Tongue (tissue), 2 donors: ENCODE results near the gene CDK14. TPM values are rescaled to one million over a fixed set of nuclear protein-coding genes. Genes with fewer than 3 reads are reported as not detected.
"Not testable (repeated sequence)": the region's sequence is repeated elsewhere in the genome, so short reads cannot be mapped to it uniquely, and the experiment has no call there.

ENCODE experiments used
- DNase-seq: peaks from one replicate; pipeline ENCODE4 v3.0.0-alpha.2; 2015
- total RNA-seq: library from RNA; depleted of rRNA; stranded (reverse); fragments of >200 nt; gene quantifications from one replicate; pipeline ENCODE4 v1.2.3, GENCODE V29; 2014

Gene CDK14
- total RNA-seq, 1 donor from 2014 or later: 29.3 TPM

DNA sequence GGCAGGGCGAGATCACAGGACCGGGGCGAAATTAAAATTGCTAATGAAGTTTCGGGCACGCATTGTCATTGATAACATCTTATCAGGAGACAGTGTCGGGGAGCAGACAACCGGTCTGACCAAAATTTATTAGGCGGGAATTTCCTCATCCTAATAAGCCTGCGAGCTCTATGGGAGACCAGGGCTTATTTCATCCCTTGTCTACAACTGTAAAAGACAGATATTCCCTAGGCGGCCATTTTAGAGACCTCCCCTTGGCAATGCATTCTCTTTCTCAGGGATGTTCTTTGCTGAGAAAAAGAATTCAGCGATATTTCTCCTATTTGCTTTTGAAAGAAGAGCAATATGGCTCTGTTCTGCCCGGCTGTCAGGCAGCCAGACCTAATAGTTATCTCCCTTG is 198.1 kb downstream of the CDK14 start:
- DNase-seq: not testable (repeated sequence)

DNA sequence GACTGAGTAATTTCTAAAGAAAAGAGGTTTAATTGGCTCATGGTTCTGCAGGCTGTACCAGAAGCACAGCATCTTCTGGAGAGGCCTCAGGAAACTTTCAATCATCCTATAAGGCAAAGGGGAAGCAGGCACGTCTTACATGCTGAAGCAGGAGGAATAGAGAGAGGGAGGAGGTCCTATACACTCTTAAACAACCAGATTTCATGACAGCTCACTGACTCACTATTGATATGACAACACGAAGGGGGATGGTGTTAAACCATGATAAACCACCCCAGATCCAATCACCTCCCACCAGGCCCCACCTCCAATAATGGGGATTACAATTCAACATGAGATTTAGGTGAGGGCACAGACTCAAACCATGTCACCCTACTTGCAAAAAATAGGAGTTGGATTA is 201.5 kb downstream of the CDK14 start:
- DNase-seq: no peak

DNA sequence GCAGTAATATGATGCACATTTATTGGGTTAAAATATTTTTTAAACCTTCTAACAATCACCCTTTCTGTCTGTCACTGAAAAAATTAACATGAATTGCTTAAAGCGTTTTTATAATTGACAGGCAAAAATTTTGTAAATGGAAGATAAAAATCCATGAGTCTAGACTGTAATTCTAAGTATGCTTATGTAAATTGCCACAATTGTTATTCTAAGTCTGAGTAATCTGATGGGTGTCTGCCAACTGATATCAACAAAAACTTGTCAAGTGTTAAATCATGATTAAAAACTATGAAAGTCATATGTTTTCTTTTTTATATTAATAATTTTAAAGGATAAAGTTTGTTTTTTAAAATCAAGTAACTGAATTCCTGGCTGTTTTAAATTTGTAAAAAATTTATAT is 208.2 kb downstream of the CDK14 start:
- DNase-seq: no peak

DNA sequence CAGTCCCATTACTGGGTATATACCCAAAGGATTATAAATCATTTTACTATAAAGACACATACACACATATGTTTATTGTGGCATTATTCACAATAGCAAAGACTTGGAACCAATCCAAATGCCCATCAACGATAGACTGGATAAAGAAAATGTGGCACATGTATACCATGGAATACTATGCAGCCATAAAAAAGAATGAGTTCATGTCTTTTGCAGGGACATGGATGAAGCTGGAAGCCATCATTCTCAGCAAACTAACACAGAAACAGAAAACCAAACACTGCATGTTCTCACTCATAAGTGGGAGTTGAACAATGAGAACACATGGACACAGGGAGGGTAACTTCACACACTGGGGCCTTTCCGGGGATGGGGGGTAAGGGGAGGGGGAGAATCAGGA is 219.4 kb downstream of the CDK14 start:
- DNase-seq: not testable (repeated sequence)

DNA sequence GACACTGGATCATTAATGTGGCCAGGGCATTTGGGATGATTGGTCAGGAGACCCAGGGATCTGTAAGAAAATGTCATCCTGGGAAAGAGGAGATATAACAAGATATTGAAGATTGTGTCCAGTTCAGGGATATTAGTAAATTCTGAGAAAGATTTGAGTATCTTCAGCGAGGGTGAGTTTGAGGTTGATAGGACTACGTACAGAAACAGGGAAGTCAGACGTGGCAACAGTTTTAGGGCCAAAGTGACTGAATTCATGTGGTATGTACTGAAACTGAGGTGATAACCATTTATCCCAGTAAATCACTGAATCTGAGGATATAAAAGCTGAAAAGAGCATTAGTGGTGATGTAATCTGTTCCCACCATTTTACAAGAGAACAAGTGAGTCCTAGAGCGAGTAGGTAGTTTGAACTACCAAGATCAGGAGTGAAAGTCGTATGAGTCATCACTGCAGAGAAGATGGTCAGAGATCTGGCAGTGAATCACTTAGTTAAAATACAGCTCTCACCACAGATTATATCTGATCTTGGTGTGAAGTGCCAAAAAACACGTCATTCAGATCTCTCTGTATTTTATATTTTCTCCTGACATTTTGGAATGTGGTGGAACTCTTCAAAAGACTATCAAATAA is 220.5 kb downstream of the CDK14 start:
- peak; percentile 16 for DNase-seq

DNA sequence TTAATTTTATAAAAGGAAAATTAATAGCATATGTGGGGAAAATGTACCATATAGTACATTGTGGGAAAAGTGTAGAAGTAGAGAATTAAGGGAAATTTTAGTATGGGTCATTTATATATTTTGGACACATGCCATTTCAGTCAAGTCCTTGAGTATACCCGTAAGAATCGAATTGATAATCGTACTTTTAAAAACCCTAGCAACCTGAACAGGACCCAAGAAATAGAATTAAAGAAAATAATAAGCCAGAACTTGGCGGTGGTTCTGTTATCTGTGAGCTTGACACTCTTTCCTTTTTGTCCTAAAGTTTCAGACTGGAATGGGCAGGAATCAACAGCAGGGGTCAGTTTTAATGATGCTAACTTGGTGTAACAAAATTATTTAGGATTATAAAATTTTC is 221.0 kb downstream of the CDK14 start:
- DNase-seq: no peak

DNA sequence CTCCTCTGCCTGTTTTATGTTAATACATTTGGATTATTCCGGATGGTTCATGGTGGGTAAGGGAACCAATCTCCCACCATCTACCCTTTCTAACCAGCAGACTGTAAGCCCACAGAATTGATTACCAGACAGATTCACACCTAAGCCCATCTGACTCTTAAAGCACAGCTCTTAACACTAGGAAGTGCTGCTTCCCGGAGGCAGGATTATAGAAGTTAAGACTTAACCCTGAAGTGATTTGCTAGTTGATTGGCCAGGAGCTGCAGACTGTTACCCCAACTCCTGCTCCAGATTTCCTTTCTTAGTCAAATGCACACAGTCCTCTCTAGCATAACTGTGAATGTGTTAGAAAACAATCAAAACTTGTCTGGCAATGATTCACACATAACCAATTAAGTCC is 221.7 kb downstream of the CDK14 start:
- DNase-seq: no peak

DNA sequence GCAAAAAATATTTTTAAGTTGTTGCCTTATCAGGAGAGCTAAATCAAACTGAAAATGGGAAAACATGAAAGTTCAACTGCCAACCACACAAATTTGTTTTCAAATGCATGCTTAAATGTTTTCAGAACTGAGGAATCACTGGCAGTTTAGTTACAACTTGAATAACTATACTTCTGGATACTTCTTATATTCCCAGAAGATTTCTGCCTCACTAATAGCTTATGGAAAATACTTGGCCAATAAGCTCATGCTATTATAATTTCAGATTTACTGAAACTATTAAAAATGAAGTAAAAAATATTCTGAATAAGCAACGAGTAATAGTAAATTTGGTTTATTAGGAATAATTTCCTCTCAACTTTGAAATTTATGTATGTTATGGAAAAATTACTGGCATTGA is 222.2 kb downstream of the CDK14 start:
- no peak for DNase-seq

DNA sequence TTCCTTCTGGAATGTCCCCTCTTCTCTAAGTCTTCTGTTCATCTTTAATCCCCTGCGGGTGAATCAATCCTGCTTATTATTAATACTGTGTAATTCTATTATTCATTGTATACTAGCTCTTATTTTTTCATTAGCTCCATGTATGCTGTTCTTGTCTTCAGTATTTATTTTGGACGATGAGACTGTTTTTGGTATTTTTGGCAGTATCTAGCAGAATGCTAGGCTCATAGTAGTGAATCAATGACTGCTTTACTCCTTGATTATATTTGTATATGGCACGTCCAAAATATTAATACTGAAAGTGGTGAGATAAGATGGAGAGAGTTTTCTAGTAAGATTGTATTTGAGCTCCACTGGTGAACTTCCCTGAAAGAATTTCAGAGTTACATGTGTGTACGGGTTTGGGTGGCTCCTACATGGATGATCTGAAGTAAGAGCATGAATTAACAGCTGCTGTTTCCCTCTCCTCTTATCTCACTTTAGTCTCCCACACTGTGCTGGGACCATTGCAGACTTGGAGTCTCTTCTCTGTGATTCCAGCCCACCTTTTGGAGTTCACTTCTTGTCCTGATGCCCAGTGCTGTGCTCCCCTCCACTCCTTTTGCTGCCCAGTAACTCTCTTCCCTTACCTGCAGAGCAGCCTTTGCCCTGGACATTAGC is 226.0 kb downstream of the CDK14 start:
- no peak for DNase-seq

DNA sequence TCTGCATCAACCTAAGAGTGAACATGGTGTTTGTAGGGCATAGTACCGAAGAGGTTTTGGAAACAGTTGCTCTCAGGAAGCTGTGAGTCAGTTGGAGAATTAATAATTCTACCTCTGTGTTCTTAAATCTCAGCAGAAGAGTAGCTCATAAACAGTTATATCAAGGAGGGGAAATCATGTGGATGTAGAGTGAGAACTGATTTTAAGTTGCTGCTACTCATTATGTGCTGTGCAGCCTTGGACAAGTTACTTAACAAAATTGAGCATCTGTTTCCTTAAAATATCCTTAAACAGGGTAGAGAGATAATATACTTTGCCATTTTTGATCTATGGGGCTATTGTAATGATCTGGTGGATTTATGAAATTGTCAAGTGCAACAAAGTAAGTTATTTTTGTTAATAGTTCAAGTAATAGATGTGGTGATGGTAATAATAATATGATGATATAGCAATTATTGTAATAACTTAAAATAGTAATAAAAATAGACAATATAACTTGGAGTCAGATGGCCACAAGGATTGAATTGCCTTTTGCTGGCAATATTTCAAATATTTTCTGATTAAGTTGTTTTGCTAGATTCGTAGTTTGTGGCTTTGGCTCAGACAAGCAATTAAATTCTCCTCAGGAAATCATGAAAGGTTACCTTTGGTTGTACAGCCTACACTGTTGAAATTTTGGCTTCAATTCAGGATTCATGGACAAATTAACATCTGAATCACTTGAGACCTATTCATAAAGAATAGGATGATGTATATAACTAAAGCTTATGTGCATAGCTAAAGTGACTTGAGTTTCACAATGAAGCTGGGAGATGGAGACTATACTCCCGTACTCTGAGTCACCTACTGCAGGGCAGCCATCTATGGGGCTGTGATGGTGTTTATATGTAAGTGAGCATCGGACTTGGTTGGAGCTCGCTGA is 228.5 kb downstream of the CDK14 start:
- DNase-seq: no peak

DNA sequence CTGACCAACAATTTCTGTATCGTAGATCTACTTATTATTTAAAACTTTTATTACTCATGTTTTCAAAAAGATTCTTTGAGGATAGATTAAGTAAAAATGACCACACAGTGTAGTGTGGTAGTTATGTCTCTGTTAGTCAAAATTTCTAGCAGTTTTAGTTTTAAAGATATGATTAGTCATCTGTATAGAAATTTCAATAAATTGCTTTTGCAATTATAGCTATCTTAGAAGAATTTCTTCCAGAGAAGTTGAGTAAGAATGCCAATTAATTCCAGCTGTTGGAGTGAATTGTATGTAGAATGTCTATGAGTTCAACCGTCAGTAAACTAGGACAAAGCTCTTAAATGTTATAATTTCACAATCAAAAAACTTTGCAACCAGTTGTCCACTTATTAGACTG is 229.7 kb downstream of the CDK14 start:
- DNase-seq: no peak

DNA sequence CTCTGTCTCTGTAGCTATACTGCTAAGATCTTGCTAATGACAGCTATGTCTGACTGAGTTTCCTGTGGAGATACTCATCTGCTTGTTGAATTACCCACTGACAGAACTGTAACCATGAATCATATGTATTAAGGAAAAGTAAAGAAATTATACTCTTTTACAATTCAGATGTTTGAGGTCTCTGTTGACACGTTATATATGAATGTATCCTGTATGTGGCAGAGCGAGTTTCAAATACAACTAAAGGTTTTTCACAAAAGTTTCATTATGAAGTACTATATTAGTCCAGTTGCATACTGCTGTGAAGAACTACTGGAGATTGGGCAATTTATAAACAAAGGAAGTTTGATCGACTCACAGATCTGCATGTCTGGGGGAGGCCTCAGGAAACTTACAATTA is 232.5 kb downstream of the CDK14 start:
- DNase-seq: no peak

DNA sequence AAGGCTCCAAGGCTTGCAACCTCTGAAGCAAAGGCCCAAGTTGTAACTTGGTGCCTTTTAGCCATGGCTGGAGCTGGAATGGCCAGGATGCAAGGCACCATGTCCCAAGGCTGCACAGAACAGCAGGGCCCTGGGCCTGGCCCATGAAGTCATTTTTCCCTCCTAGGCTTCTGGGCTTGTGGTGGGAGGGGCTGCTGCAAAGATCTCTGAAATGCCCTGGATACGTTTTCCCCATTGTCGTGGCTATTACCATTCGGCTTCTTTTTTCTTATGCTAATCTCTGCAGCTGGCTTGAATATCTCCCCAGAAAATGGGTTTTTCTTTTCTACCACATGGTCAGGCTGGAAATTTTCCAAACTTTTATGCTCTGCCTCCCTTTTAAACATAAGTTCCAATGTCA is 234.2 kb downstream of the CDK14 start:
- no peak for DNase-seq

DNA sequence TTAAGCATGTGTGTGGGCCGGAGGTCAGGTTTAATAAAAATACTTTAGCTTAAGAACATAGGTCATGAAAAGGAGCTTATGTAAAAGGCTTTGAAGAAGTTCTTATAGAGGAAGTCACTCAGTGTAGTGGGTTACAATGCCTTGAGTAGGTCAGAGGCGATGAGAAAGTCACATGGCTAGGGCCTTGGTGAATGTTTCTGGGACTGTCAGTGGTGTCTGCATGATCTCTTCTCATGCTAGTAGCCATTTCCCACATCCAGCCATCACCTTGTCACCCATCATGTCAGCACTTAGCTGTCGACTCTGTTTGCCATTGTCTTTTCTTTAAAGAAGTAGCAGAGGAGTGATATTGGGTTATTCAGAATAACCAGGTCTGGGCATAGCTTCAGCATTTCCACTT is 236.6 kb downstream of the CDK14 start:
- no peak for DNase-seq

DNA sequence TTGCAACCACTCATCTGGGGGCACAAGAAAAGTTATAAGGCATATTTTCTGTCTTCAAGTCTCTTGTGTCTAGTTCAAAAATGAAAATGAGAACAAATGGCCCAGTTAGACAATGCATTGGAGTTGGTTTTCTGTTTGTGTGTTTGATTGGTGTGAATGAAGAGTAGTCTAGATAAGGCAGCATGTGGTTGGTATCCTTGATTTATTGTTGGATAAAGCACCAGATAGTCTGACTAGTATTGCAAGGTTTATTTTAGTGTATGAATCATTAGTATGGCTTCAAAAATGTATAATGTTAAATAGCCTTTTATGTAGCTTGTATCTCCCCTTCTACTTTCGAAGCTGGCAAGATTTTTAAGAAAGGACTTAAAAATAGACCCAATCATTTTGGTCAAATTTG is 237.3 kb downstream of the CDK14 start:
- DNase-seq: no peak

DNA sequence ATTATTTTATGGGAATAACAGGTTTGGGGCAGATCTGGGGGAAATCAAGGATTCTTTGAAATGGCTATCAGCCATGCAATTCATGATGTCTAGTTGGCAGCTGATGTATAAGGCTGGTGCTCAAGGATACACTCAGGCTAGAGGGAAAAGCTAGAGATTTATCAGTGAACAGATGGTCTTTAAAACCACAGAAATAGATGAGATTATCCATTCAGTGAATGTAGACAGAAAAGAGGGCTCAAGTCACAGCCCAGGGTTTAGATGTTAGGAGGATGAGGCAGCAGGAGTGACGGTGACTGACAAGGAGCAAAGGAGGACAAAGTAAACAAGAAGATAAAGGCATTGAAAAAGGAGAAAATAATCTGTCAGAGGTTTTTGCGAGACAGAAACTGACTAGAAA is 238.7 kb downstream of the CDK14 start:
- no peak for DNase-seq

DNA sequence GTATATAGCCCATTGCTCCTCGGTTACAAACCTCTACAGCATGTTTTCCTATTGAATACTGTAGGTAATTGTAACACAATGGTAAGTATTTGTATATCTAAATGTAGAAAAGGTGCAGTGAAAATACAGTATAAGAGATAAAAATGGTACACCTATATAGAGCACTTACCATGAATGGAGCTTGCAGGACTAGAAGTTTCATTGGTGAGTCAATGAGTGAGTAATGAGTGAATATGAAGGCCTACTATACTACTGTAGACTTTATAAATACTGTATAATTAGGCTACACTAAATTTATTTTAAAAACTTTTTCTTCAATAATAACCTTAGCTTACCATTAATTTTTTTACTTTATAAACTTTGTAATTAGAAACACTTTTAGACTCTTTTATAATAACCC is 239.7 kb downstream of the CDK14 start:
- no peak for DNase-seq

DNA sequence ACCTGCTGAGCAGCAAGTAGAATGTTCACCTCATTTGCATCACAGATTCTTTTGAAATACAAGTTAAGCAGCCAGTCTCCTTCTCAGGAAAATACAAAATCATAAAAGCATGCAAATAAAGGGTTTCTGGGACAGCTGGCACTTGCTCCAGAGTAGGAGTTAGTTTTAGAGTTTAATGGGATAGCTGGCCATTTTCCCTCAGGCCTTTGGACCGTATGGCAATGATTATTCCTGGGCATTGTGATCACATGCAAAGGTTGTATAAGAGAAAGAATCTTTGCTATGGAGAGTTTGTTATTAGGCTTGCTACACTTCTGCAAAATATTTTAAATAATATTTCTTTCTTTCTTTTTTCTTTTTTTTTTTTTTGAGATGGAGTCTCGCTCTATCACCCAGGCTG is 240.8 kb downstream of the CDK14 start:
- no peak for DNase-seq

DNA sequence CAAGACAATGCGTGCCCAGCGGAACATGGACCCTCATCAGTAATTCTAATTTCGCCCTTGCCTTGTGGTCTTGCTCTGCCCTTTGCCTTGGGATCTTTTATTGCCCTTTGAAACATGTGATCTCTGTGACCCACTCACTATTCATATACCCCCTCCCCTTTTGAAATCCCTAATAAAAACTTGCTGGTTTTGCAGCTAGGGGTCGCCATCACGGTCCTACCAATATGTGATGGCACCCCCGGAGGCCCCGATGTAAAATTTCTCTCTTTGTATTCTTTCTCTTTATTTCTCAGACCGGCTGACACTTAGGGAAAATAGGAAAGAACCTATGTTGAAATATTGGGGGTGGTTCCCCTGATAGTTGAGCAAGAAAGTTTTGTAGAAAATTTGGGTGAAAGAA is 242.7 kb downstream of the CDK14 start:
- DNase-seq: no peak

DNA sequence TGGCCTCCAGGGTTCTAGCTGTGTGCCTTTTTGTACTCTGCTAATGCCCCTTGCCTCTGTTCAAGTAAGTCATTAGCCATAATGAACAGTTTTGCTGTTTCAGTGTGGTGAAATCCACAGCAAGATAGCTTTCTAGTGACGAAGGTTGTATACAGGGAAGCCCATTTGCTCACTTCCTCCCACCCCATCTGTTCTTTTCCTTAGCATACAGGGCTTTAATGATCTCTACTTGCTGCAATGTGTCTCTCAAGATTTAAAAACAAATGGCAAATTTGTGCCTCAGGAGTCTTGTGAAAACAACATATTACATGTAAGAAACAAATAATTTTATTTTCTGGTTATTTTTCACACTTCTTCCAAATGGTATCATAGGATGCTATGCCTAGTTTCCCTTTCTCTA is 243.2 kb downstream of the CDK14 start:
- DNase-seq: no peak

DNA sequence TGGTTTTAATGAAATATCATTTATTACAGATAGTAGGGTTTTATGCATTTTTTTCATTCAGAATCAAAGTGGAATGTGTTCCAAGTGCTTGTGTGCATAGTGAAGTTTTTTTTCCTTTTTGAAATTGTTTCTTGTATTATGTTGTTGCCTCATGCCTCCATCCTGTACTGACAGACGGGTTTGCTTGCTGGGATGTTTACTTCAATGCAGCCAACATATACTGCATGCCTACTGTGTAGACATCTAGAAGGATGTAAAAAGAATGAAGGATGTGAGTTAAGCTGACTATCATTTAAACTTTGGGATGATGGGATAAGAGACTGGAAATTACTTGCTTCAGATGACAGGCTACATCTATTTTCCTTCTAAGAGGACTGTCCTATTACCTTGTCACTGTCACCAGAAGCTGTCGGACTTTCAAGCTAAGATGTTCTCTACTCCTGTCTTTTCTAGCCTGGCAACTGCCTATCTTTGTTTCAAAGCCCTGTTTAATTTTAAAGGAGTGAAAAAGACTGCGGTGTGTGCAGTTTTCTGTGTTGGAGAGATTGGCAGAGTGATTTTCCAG is 243.7 kb downstream of the CDK14 start:
- no peak for DNase-seq

DNA sequence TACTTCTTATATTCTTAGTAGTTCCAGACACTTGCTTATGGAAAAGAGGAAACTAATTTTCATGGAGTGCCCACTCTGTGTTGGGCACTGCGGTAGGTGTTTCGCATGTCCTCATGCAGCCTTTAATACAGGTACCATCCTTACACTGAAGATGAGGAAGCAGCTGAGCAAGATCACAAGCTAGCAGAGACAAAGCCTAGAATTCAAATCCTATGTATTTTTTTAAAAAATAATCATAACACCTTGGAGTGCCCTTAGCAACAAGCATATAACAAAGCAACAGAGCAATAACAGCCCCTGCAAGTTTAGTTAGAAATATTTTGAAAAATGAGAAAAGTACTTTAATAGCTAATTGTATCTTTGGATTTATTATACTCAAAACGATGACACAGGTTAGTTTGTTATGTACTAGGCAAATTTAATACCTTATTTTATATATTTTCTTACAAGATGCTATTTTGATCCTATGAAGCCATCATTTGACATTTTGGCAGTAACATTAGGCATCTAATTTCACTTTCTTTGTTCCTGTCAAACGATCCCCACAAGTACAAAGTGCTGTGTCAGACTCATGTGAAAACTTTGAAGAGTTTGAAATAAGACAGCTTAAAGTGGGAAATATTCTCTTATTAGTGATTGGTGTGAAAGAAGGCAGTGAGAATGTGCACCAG is 245.8 kb downstream of the CDK14 start:
- no peak for DNase-seq

DNA sequence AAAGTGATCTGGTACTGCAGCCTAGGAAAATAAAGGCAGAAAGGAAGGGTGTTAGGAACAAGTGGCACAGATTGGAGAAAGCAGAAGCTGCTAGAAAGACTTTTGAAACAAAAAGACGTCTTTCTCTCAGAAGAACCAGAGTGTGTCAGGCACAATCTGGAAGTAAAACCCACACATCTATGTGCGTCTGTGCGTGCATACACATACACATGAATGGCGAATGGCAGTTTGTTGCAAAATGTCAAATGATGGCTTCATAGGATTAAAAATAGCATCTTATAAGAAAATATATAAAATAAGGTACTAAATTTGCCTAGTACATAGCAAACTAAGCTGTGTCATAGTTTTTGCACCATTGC is 246.3 kb downstream of the CDK14 start:
- DNase-seq: no peak
